Measurements from ENCODE around the gene LECT2.

Gene LECT2

GRCh38 chr5:135950611-135951010 lies 4.2 kb downstream of the LECT2 start:
- Histone ChIP-seq H3K27me3 (replicated peaks) (no peaks in the 10 kb centered on the region), H3K27ac (no peak overlapping the region), H3K4me3 (ENCODE audit: low read depth, low read length) (no peak overlapping the region), H3K36me3 (replicated peaks) (no peaks in the 10 kb centered on the region)
- in situ Hi-C loops (cut with HindIII; ENCODE audit: low pct_ligation_motif_present, low sequenced_read_pairs) = no loop called here
- no peak for DNase-seq
- no peak for TF ChIP-seq CTCF (IDR thresholded peaks at IDR 0.05; ENCODE audit: low read depth, low read length, missing control alignments)

- Histone ChIP-seq H3K4me3 (ENCODE audit: low read depth, low read length) (no peak overlapping the region), H3K27ac (no peak overlapping the region), H3K36me3 (replicated peaks) (no peaks in the 10 kb centered on the region), H3K27me3 (replicated peaks) (no peaks in the 10 kb centered on the region)
- in situ Hi-C loops (cut with HindIII; ENCODE audit: low pct_ligation_motif_present, low sequenced_read_pairs) = no loop called here
- TF ChIP-seq CTCF (IDR thresholded peaks at IDR 0.05; ENCODE audit: low read depth, low read length, missing control alignments) = peak; percentile 72
- peak; percentile 78 for DNase-seq
Observed at GRCh38 chr5:135944967-135945560, 9.7 kb downstream of the LECT2 start.

GRCh38 chr5:135944564-135944963 lies 10.2 kb downstream of the LECT2 start:
- no peak for TF ChIP-seq CTCF (IDR thresholded peaks at IDR 0.05; ENCODE audit: low read depth, low read length, missing control alignments)
- H3K4me3 ChIP-seq (ENCODE audit: low read depth, low read length) = no peak overlapping the region
- H3K27ac ChIP-seq = no peak overlapping the region
- in situ Hi-C loops (cut with HindIII; ENCODE audit: low pct_ligation_motif_present, low sequenced_read_pairs) = no loop called here
- H3K27me3 ChIP-seq (replicated peaks) = no peaks in the 10 kb centered on the region
- no peak for DNase-seq
- H3K36me3 ChIP-seq (replicated peaks) = no peaks in the 10 kb centered on the region

- no peak for TF ChIP-seq CTCF (IDR thresholded peaks at IDR 0.05; ENCODE audit: low read depth, low read length, missing control alignments)
- Histone ChIP-seq H3K4me3 (ENCODE audit: low read depth, low read length) (no peak overlapping the region), H3K36me3 (replicated peaks) (no peaks in the 10 kb centered on the region), H3K27me3 (replicated peaks) (no peaks in the 10 kb centered on the region), H3K27ac (no peak overlapping the region)
- in situ Hi-C loops (cut with HindIII; ENCODE audit: low pct_ligation_motif_present, low sequenced_read_pairs) = no loop called here
- DNase-seq = no peak
Observed at GRCh38 chr5:135942202-135942771, 12.5 kb downstream of the LECT2 start.

GRCh38 chr5:135941711-135942110 lies 13.1 kb downstream of the LECT2 start:
- in situ Hi-C loops (cut with HindIII; ENCODE audit: low pct_ligation_motif_present, low sequenced_read_pairs) = no loop called here
- TF ChIP-seq CTCF (IDR thresholded peaks at IDR 0.05; ENCODE audit: low read depth, low read length, missing control alignments) = no peak
- Histone ChIP-seq H3K4me3 (ENCODE audit: low read depth, low read length) (no peak overlapping the region), H3K36me3 (replicated peaks) (no peaks in the 10 kb centered on the region), H3K27me3 (replicated peaks) (no peaks in the 10 kb centered on the region), H3K27ac (no peak overlapping the region)
- DNase-seq = no peak

Data from brain microvascular endothelial cell (primary cell).